GM21528 (cell line): ENCODE data around the gene GRM2.

Experiments used
- ATAC-seq: cut with Tn5 transposase; IDR thresholded peaks from one replicate; pipeline ENCODE4 v1.9.1; 2021; ENCODE audit warnings: mild to moderate bottlenecking, moderate library complexity; ENCODE audit not compliant: unreplicated experiment, low FRiP score

Gene GRM2

GRCh38 chr3:51703761-51704510 lies 2.9 kb upstream of the GRM2 start:
- ATAC-seq: no peak

- no peak for ATAC-seq
These were observed 2.3 kb upstream of the GRM2 start for GRCh38 chr3:51704511-51704950.

GRCh38 chr3:51705276-51706020 lies 1.4 kb upstream of the GRM2 start:
- no peak for ATAC-seq

GRCh38 chr3:51706021-51706485 lies 815 bp upstream of the GRM2 start:
- ATAC-seq: no peak

- no peak for ATAC-seq
These were observed 1.5 kb downstream of the GRM2 start for GRCh38 chr3:51708216-51708845.

- no peak for ATAC-seq
These were observed 2.1 kb downstream of the GRM2 start for GRCh38 chr3:51709004-51709420.

- no peak for ATAC-seq
These were observed 2.8 kb downstream of the GRM2 start for GRCh38 chr3:51709675-51710074.

GRCh38 chr3:51710631-51711351 lies 3.9 kb downstream of the GRM2 start:
- ATAC-seq: no peak

GRCh38 chr3:51711352-51712037 lies 4.6 kb downstream of the GRM2 start:
- no peak for ATAC-seq

- ATAC-seq: no peak
These were observed 5.2 kb downstream of the GRM2 start for GRCh38 chr3:51712038-51712420.

GRCh38 chr3:51712511-51712931 lies 5.7 kb downstream of the GRM2 start:
- no peak for ATAC-seq

GRCh38 chr3:51712963-51713362 lies 6.1 kb downstream of the GRM2 start:
- no peak for ATAC-seq

GRCh38 chr3:51715231-51715976 lies 8.5 kb downstream of the GRM2 start:
- ATAC-seq: no peak

GRCh38 chr3:51715977-51716294 lies 9.1 kb downstream of the GRM2 start:
- no peak for ATAC-seq

GRCh38 chr3:51716805-51717204 lies 9.9 kb downstream of the GRM2 start:
- no peak for ATAC-seq

GRCh38 chr3:51717446-51717845 lies 10.6 kb downstream of the GRM2 start:
- no peak for ATAC-seq

GRCh38 chr3:51717947-51718346 lies 11.1 kb downstream of the GRM2 start:
- ATAC-seq: no peak

- no peak for ATAC-seq
These were observed 11.9 kb downstream of the GRM2 start for GRCh38 chr3:51718547-51719409.
